ENCODE data around the gene INTS1. TPM values are rescaled to one million over a fixed set of nuclear protein-coding genes. Genes with fewer than 3 reads are reported as not detected.
A peak's percentile ranks its signal among the peaks of the same experiment; 100 is the strongest.

INTS1 gene
- total RNA-seq, 2 experiments from 2014 or later, result 91.0 to 91.5 TPM

- DNase-seq, result no peak
These were observed 37.4 kb upstream of the INTS1 start for GRCh38 chr7:1541431-1542162.

GRCh38 chr7:1540776-1541271 lies 36.6 kb upstream of the INTS1 start:
- POLR2A ChIA-PET, result no interaction called here
- no peaks in the 10 kb centered on the region for H3K27me3 Mint-ChIP-seq
- Histone ChIP-seq H3K4me3 (ENCODE audit: low read length) (no peak overlapping the region), H3K27ac (ENCODE audit: low read depth in 1 of 2, low read length in 2 of 2) (no peak overlapping the region), H3K9me3 (ENCODE audit: control insufficient read depth in 1 of 2, insufficient read depth in 1 of 2, low read length in 2 of 2) (no peaks in the 10 kb centered on the region), H3K4me1 (ENCODE audit: insufficient read depth, low read length) (peaks cover 2% of the 10 kb centered on the region), H3K36me3 (ENCODE audit: insufficient read depth, low read length) (peaks cover 57% of the 10 kb centered on the region), H3K27me3 (ENCODE audit: control insufficient read depth in 1 of 2, insufficient read depth in 2 of 2, low read length in 2 of 2) (no peaks in the 10 kb centered on the region)
- H3K4me1 Mint-ChIP-seq (ENCODE audit: low read depth), result peaks cover 4% of the 10 kb centered on the region
- intact Hi-C loops (cut with DNase I, micrococcal nuclease), result no loop called here
- H3K4me3 Mint-ChIP-seq, result no peak overlapping the region
- ATAC-seq (ENCODE audit: poor library complexity) (no peak), DNase-seq (no peak)
- CTCF ChIA-PET, result no interaction called here
- no peak for TF ChIP-seq CTCF (IDR thresholded peaks at IDR 0.05)
- H3K36me3 Mint-ChIP-seq (ENCODE audit: low read depth), result peaks cover 36% of the 10 kb centered on the region
- H3K27ac Mint-ChIP-seq, result no peak overlapping the region
- H3K9me3 Mint-ChIP-seq, result no peaks in the 10 kb centered on the region

More at GRCh38 chr7:1541431-1542162, 37.4 kb upstream of the INTS1 start:
- H3K27ac Mint-ChIP-seq, result peak overlapping the region; percentile 27
- ChIA-PET CTCF (no interaction called here), POLR2A (no interaction called here)
- H3K4me1 Mint-ChIP-seq (ENCODE audit: low read depth), result peaks cover 1% of the 10 kb centered on the region
- H3K27me3 Mint-ChIP-seq, result no peaks in the 10 kb centered on the region
- H3K4me3 ChIP-seq (ENCODE audit: low read length), result no peak overlapping the region
- ATAC-seq (ENCODE audit: poor library complexity), result no peak
- H3K9me3 ChIP-seq (ENCODE audit: control insufficient read depth in 1 of 2, insufficient read depth in 1 of 2, low read length in 2 of 2), result no peaks in the 10 kb centered on the region
- H3K36me3 ChIP-seq (ENCODE audit: insufficient read depth, low read length), result peaks cover 51% of the 10 kb centered on the region
- H3K9me3 Mint-ChIP-seq, result no peaks in the 10 kb centered on the region
- intact Hi-C loops (cut with DNase I, micrococcal nuclease), result no loop called here
- TF ChIP-seq CTCF (IDR thresholded peaks at IDR 0.05), result no peak
- peaks cover 30% of the 10 kb centered on the region for H3K36me3 Mint-ChIP-seq (ENCODE audit: low read depth)
- H3K4me3 Mint-ChIP-seq, result peak overlapping the region; percentile 11
- H3K27me3 ChIP-seq (ENCODE audit: control insufficient read depth in 1 of 2, insufficient read depth in 2 of 2, low read length in 2 of 2), result no peaks in the 10 kb centered on the region
- no peak overlapping the region for H3K27ac ChIP-seq (ENCODE audit: low read depth in 1 of 2, low read length in 2 of 2)
- H3K4me1 ChIP-seq (ENCODE audit: insufficient read depth, low read length), result peaks cover 2% of the 10 kb centered on the region

GRCh38 chr7:1539882-1540775 lies 35.9 kb upstream of the INTS1 start:
- TF ChIP-seq CTCF (IDR thresholded peaks at IDR 0.05), result no peak
- Mint-ChIP-seq H3K4me3 (no peak overlapping the region), H3K27ac (no peak overlapping the region), H3K9me3 (no peaks in the 10 kb centered on the region), H3K36me3 (ENCODE audit: low read depth) (peaks cover 39% of the 10 kb centered on the region), H3K4me1 (ENCODE audit: low read depth) (peaks cover 4% of the 10 kb centered on the region), H3K27me3 (no peaks in the 10 kb centered on the region)
- ATAC-seq (ENCODE audit: poor library complexity) (no peak), DNase-seq (no peak)
- Histone ChIP-seq H3K27ac (ENCODE audit: low read depth in 1 of 2, low read length in 2 of 2) (no peak overlapping the region), H3K9me3 (ENCODE audit: control insufficient read depth in 1 of 2, insufficient read depth in 1 of 2, low read length in 2 of 2) (no peaks in the 10 kb centered on the region), H3K4me3 (ENCODE audit: low read length) (no peak overlapping the region), H3K27me3 (ENCODE audit: control insufficient read depth in 1 of 2, insufficient read depth in 2 of 2, low read length in 2 of 2) (no peaks in the 10 kb centered on the region), H3K4me1 (ENCODE audit: insufficient read depth, low read length) (peaks cover 7% of the 10 kb centered on the region), H3K36me3 (ENCODE audit: insufficient read depth, low read length) (peaks cover 63% of the 10 kb centered on the region)
- CTCF ChIA-PET, result no interaction called here
- intact Hi-C loops (cut with DNase I, micrococcal nuclease), result no loop called here
- POLR2A ChIA-PET, result no interaction called here
